HG03097 (cell line): Measurements from ENCODE around the gene NUBPL.
"Not testable (repeated sequence)": the region's sequence is repeated elsewhere in the genome, so short reads cannot be mapped to it uniquely, and the experiment has no call there.

Source experiments
- ATAC-seq: cut with Tn5 transposase; IDR thresholded peaks from one replicate; pipeline ENCODE4 v1.9.1; 2021; ENCODE audit not compliant: unreplicated experiment, low FRiP score

The NUBPL gene

GRCh38 chr14:31864937-31865855, 304.0 kb downstream of the NUBPL start:
- ATAC-seq: no peak

- ATAC-seq: no peak
Observed at GRCh38 chr14:31867570-31867969, 306.4 kb downstream of the NUBPL start.

- not testable (repeated sequence) for ATAC-seq
Observed at GRCh38 chr14:31868096-31868495, 306.9 kb downstream of the NUBPL start.

- no peak for ATAC-seq
Observed at GRCh38 chr14:31876741-31877140, 315.5 kb downstream of the NUBPL start.

- no peak for ATAC-seq
Observed at GRCh38 chr14:31877255-31877798, 316.1 kb downstream of the NUBPL start.

- ATAC-seq: no peak
Observed at GRCh38 chr14:31879661-31880348, 318.6 kb downstream of the NUBPL start.

- no peak for ATAC-seq
Observed at GRCh38 chr14:31880935-31881334, 319.7 kb downstream of the NUBPL start.

- ATAC-seq: no peak
Observed at GRCh38 chr14:31881531-31882310, 320.5 kb downstream of the NUBPL start.

- ATAC-seq: no peak
Observed at GRCh38 chr14:31884238-31884637, 323.0 kb downstream of the NUBPL start.

GRCh38 chr14:31884776-31885379, 323.7 kb downstream of the NUBPL start:
- no peak for ATAC-seq

- no peak for ATAC-seq
Observed at GRCh38 chr14:31886156-31886835, 325.1 kb downstream of the NUBPL start.

- ATAC-seq: no peak
Observed at GRCh38 chr14:31887929-31888580, 326.9 kb downstream of the NUBPL start.

- no peak for ATAC-seq
Observed at GRCh38 chr14:31889297-31889696, 328.1 kb downstream of the NUBPL start.

- ATAC-seq: not testable (repeated sequence)
Observed at GRCh38 chr14:31890202-31890601, 329.0 kb downstream of the NUBPL start.

GRCh38 chr14:31893221-31893757, 332.1 kb downstream of the NUBPL start:
- ATAC-seq: no peak

- no peak for ATAC-seq
Observed at GRCh38 chr14:31894351-31894750, 333.1 kb downstream of the NUBPL start.

GRCh38 chr14:31895206-31895605, 334.0 kb downstream of the NUBPL start:
- no peak for ATAC-seq

- no peak for ATAC-seq
Observed at GRCh38 chr14:31895646-31896045, 334.4 kb downstream of the NUBPL start.

GRCh38 chr14:31897581-31898186, 336.5 kb downstream of the NUBPL start:
- no peak for ATAC-seq
